ENCODE measurements around the gene GON7. TPM values are rescaled to one million over a fixed set of nuclear protein-coding genes. Genes with fewer than 3 reads are reported as not detected.
A peak's percentile ranks its signal among the peaks of the same experiment; 100 is the strongest.

Gene GON7
- polyA plus RNA-seq, 3 donors, result 4.8 to 24.0 (median 22.7) TPM

DNA sequence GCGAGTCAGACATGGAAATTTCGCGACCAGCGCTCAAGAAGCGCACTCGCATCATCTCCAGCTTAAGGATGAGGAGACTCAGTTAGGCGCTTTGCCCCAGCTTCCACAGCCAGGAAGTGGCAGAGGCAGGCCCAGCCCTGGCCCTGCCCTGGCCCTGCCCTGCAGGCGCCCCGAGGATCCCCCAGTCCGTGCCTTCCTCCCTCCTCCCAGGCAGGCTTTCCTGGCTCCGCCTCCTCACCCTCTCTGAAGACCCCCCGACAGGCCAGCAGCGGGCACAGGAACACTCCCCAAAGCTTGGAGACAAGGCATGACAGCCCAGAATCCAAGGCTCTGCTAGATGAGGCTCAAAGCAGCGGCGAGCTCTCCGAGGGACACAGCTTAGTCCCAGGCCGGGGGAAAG, 25.3 kb upstream of the GON7 start:
- peaks cover 0 to 10% of the 10 kb centered on the region in 2 donors for H3K4me1 ChIP-seq (ENCODE audit: control insufficient read depth in 1 of 2, insufficient read depth in 2 of 2, low read length in 2 of 2)
- no peak overlapping the region for H2AFZ ChIP-seq (ENCODE audit: insufficient read depth, low read depth, low read length, poor library complexity, severe bottlenecking)
- TF ChIP-seq, protein P1, sequence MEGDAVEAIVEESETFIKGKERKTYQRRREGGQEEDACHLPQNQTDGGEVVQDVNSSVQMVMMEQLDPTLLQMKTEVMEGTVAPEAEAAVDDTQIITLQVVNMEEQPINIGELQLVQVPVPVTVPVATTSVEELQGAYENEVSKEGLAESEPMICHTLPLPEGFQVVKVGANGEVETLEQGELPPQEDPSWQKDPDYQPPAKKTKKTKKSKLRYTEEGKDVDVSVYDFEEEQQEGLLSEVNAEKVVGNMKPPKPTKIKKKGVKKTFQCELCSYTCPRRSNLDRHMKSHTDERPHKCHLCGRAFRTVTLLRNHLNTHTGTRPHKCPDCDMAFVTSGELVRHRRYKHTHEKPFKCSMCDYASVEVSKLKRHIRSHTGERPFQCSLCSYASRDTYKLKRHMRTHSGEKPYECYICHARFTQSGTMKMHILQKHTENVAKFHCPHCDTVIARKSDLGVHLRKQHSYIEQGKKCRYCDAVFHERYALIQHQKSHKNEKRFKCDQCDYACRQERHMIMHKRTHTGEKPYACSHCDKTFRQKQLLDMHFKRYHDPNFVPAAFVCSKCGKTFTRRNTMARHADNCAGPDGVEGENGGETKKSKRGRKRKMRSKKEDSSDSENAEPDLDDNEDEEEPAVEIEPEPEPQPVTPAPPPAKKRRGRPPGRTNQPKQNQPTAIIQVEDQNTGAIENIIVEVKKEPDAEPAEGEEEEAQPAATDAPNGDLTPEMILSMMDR (IDR thresholded peaks at IDR 0.05), result no peak
- Mint-ChIP-seq H3K4me3 (no peak overlapping the region), H3K4me1 (peaks cover 15% of the 10 kb centered on the region), H3K27ac (no peak overlapping the region), H3K36me3 (peaks cover 21 to 32% of the 10 kb centered on the region in 2 donors), H3K9me3 (peaks cover 0 to 10% (median 0%) of the 10 kb centered on the region in 7 donors), H3K27me3 (ENCODE audit: low read depth in 3 of 3) (peaks cover 26 to 39% (median 31%) of the 10 kb centered on the region in 3 donors)
- H3K36me3 ChIP-seq (replicated peaks in 1 of 2; ENCODE audit: control insufficient read depth in 1 of 2, insufficient read depth in 2 of 2, low read length in 2 of 2), result peaks cover 15 to 18% of the 10 kb centered on the region in 2 donors
- intact Hi-C loops (cut with micrococcal nuclease), result no loop called here
- no peaks in the 10 kb centered on the region for H4K20me1 ChIP-seq (ENCODE audit: insufficient read depth, low read length)
- H3K9ac ChIP-seq (ENCODE audit: insufficient read depth, low read length, poor library complexity, severe bottlenecking), result no peak overlapping the region
- H3K4me3 ChIP-seq (replicated peaks in 1 of 3; ENCODE audit: low read depth in 2 of 3, low read length in 3 of 3), result no peak overlapping the region
- H3K9me3 ChIP-seq (replicated peaks in 1 of 2; ENCODE audit: control insufficient read depth in 1 of 2, insufficient read depth in 1 of 2, low read length in 2 of 2), result no peaks in the 10 kb centered on the region
- peaks cover 0 to 18% of the 10 kb centered on the region in 2 donors for H3K27me3 ChIP-seq (ENCODE audit: control insufficient read depth in 2 of 2, insufficient read depth in 2 of 2, low read length in 2 of 2)
- H3K27ac ChIP-seq (ENCODE audit: low read depth in 1 of 2, low read length in 2 of 2), result no peak overlapping the region
- WGBS (ENCODE audit: insufficient coverage), result 51% methylated on average over 15 of the region's 17 CpGs
- no peak overlapping the region for H3K4me2 ChIP-seq (replicated peaks; ENCODE audit: extremely low read depth, low read length, poor library complexity, severe bottlenecking)
- no peaks in the 10 kb centered on the region for H3K79me2 ChIP-seq (ENCODE audit: insufficient read depth, low read length)
- no peak for DNase-seq

- intact Hi-C loops (cut with micrococcal nuclease), result no loop called here
- no peak overlapping the region for H3K9ac ChIP-seq (ENCODE audit: insufficient read depth, low read length, poor library complexity, severe bottlenecking)
- DNase-seq, result no peak
- H3K4me1 ChIP-seq (ENCODE audit: control insufficient read depth in 1 of 2, insufficient read depth in 2 of 2, low read length in 2 of 2), result peaks cover 0 to 10% of the 10 kb centered on the region in 2 donors
- Mint-ChIP-seq H3K27me3 (ENCODE audit: low read depth in 3 of 3) (peaks cover 26 to 39% (median 31%) of the 10 kb centered on the region in 3 donors), H3K36me3 (peaks cover 25 to 37% of the 10 kb centered on the region in 2 donors), H3K9me3 (peaks cover 0 to 10% (median 0%) of the 10 kb centered on the region in 7 donors), H3K27ac (peak overlapping the region in 1 of 7 donors; percentile 48), H3K4me1 (peaks cover 15% of the 10 kb centered on the region), H3K4me3 (peak overlapping the region; percentile 16 to 78)
- TF ChIP-seq, protein P1 (IDR thresholded peaks at IDR 0.05), result no peak
- no peaks in the 10 kb centered on the region for H3K79me2 ChIP-seq (ENCODE audit: insufficient read depth, low read length)
- no peaks in the 10 kb centered on the region for H4K20me1 ChIP-seq (ENCODE audit: insufficient read depth, low read length)
- peak overlapping the region; percentile 31 for H3K4me2 ChIP-seq (replicated peaks; ENCODE audit: extremely low read depth, low read length, poor library complexity, severe bottlenecking)
- no peak overlapping the region for H3K27ac ChIP-seq (ENCODE audit: low read depth in 1 of 2, low read length in 2 of 2)
- no peak overlapping the region for H2AFZ ChIP-seq (ENCODE audit: insufficient read depth, low read depth, low read length, poor library complexity, severe bottlenecking)
- H3K9me3 ChIP-seq (replicated peaks in 1 of 2; ENCODE audit: control insufficient read depth in 1 of 2, insufficient read depth in 1 of 2, low read length in 2 of 2), result no peaks in the 10 kb centered on the region
- 24% methylated on average over 33 of the region's 39 CpGs for WGBS (ENCODE audit: insufficient coverage)
- no peak overlapping the region for H3K4me3 ChIP-seq (replicated peaks in 1 of 3; ENCODE audit: low read depth in 2 of 3, low read length in 3 of 3)
- peaks cover 0 to 18% of the 10 kb centered on the region in 2 donors for H3K27me3 ChIP-seq (ENCODE audit: control insufficient read depth in 2 of 2, insufficient read depth in 2 of 2, low read length in 2 of 2)
- H3K36me3 ChIP-seq (replicated peaks in 1 of 2; ENCODE audit: control insufficient read depth in 1 of 2, insufficient read depth in 2 of 2, low read length in 2 of 2), result peaks cover 20 to 26% of the 10 kb centered on the region in 2 donors
Measured at GRCh38 chr14:93231129-93231979, 24.5 kb upstream of the GON7 start.
